ENCODE measurements around the gene MAP2K3.

Gene MAP2K3

GRCh38 chr17:21249086-21249795 lies 35.3 kb upstream of the MAP2K3 start:
- DNase-seq (ENCODE audit: low spot score), result no peak
- TF ChIP-seq CTCF (IDR thresholded peaks at IDR 0.05), result no peak
- H3K4me3 ChIP-seq, result no peak overlapping the region
- no peak overlapping the region for H3K27ac ChIP-seq

DNA sequence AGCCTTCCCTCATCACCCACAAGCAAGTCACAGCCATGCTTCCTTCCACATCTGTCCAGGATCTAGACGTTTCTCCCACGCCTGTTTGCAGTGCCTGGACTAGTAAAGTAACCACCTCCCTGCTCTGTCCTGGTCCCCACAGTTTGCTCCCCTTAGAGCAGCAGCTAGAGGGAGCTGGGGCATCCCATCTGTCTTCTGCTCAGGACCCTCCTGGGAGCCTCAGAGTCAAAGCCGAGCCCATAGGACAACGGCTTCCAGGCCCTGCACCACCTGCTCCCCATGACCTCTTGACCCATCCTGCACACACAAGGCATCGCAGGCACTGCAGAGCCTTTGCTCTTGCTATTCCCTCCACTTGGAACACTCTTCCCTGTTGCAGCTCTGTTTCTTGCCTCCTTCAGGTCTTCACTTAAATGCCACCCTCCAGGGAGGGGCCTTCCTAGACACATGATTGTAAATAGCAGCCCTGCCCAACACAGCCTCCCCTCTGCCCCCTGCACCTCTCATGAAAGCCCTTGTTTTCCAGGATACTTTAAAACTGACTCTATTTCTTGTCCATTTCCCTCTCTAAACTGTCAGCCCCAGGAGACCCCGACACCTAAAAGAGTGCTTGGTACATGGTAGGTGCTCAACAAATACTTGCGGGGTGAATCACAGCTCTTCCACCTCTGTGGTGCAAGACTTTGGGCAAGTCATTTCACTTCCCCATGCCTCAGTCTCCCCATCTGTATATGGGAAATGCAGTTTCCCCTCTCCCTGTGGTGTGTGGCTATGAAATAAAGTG lies 34.4 kb upstream of the MAP2K3 start:
- TF ChIP-seq CTCF (IDR thresholded peaks at IDR 0.05), result no peak

DNA sequence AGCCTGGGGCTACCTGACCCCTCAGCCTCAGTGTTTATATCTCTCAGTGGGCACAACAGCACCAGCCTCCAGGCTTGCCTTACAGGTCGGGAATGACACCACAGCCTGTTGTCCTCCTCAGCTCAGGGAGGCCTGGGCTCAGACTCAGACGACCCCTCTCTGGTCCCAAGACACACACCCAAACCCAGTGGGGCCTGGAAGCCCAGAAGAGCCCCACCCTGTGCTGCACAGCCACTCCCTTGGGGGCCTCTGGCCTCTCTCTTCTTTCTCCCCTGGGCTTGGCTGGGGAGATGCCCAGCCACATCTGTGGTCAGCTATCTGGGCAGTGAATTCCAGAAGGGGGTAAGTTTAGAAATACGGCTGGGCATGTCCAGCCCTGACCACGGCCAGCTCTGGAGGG lies 33.7 kb upstream of the MAP2K3 start:
- peak overlapping the region; percentile 75 to 90 for H3K27ac ChIP-seq
- peak overlapping the region; percentile 42 for H3K4me3 ChIP-seq
- DNase-seq (ENCODE audit: low spot score), result no peak
- no peak for TF ChIP-seq CTCF (IDR thresholded peaks at IDR 0.05)

More for the DNA sequence above, 34.4 kb upstream of the MAP2K3 start:
- DNase-seq (ENCODE audit: low spot score), result no peak
- no peak overlapping the region for H3K4me3 ChIP-seq
- peak overlapping the region in 1 of 2 donors; percentile 90 for H3K27ac ChIP-seq

GRCh38 chr17:21251337-21252010 lies 33.0 kb upstream of the MAP2K3 start:
- TF ChIP-seq CTCF (IDR thresholded peaks at IDR 0.05), result no peak
- DNase-seq (ENCODE audit: low spot score), result no peak

GRCh38 chr17:21252289-21252795 lies 32.2 kb upstream of the MAP2K3 start:
- DNase-seq (ENCODE audit: low spot score), result no peak
- Histone ChIP-seq H3K4me3 (peak overlapping the region; percentile 84), H3K27ac (peak overlapping the region; percentile 75 to 90)

More at GRCh38 chr17:21251337-21252010, 33.0 kb upstream of the MAP2K3 start:
- H3K4me3 ChIP-seq, result peak overlapping the region; percentile 84
- peak overlapping the region; percentile 75 to 90 for H3K27ac ChIP-seq

More at GRCh38 chr17:21252289-21252795, 32.2 kb upstream of the MAP2K3 start:
- TF ChIP-seq CTCF (IDR thresholded peaks at IDR 0.05), result no peak
